Stimulated activated CD8-positive, alpha-beta memory T cell treated with anti-CD3 and anti-CD28 coated beads, Interleukin-7, amount 100 ng/mL, for 1 hour (primary cell): ENCODE data around the gene HOXD9.

Experiments used
- DNase-seq, 2 donors: peaks; one replicate each; pipeline ENCODE4 v3.0.0-alpha.2; 2020; ENCODE audit warnings: low read depth in 2 of 2

Gene HOXD9

GRCh38 chr2:176110415-176111308 is 11.9 kb upstream of the HOXD9 start:
- no peak for DNase-seq

DNA sequence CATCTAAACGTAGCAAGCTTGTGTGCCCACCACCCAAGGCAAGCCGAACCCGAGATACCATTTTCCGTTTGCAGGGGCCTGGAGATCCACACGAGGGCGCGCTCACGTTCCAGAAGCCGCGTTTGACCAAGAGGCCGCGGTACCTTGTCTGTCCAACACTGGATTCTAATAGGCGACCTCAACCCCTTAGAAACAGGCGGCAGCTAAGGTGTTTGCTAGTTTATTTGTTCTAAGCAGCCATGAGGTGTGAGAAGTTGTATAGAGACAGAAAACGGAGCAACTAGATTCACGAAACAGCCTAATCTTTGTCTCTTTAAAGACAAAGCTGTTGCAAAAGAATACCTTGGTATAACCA is 11.2 kb upstream of the HOXD9 start:
- no peak for DNase-seq

DNA sequence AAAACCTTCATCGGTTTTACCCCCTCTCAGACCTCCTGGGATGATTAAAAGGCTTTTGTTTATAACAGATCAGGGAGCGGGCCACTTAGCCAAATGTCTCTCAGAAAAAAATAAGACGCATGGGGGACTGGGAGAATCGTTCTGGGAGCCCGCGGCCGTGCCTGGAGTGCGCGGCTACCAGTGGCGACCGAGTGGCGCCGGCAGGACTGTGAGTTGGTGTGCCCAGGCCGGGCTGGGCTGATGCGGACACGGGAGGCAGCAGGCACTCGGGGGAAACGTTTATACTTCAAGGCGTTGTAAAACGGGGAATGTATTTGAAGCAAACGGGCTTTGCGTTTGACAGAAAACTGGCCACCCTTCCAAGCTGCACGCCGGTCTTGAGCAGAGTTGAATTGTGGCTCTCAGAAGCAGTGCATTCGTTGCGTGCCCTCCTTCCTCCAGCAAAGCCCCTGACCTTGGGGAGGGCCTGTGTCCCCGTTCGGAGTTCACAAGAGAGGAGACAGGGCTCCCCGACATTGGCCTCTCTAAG is 10.6 kb upstream of the HOXD9 start:
- DNase-seq = no peak

DNA sequence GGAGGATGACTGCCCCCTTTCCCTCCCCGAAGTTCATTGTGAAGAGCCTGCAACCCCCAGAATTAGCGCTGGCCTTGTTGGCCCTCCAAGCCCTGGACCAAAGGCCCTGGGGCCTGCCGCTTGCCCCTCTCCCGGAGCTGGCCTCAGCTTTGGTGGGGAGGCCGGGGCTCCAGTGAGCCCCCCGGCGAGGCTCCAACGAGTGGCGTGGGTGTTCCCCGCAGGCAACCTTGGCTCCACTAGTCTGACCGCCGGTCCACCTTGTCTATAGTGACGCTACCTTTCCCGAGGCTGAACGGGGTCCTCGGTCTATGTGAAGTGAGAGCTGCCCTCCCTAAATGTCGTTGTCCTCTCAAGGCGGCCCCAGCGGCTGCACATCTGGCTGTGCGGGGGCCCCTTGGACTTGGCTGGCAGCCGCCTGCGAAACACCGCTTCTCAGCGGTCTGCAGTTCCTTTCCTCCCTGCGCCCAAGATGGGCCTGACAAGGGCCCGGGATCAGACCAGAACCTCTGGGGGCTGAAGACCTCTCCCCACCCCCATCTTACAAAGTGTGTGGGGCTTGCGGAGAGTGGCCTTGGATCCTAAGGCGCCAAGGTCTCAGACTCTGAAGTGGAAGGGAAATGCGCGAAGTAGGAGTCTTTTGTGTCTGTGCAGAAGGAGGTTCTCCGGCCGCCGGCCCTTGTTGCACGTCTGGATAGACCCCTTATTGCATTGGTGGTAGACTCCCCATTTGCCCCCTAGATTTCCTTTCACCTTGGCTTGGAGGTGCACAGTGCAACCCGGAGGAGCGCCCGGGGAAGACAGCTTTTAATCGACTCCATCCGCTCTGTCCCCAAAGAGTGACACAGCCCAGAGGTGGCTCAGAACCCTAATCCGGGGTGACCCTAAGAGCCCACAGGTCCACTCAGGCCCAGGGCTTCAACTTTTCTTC is 9.9 kb upstream of the HOXD9 start:
- DNase-seq = no peak

GRCh38 chr2:176114120-176114929 is 8.2 kb upstream of the HOXD9 start:
- no peak for DNase-seq

DNA sequence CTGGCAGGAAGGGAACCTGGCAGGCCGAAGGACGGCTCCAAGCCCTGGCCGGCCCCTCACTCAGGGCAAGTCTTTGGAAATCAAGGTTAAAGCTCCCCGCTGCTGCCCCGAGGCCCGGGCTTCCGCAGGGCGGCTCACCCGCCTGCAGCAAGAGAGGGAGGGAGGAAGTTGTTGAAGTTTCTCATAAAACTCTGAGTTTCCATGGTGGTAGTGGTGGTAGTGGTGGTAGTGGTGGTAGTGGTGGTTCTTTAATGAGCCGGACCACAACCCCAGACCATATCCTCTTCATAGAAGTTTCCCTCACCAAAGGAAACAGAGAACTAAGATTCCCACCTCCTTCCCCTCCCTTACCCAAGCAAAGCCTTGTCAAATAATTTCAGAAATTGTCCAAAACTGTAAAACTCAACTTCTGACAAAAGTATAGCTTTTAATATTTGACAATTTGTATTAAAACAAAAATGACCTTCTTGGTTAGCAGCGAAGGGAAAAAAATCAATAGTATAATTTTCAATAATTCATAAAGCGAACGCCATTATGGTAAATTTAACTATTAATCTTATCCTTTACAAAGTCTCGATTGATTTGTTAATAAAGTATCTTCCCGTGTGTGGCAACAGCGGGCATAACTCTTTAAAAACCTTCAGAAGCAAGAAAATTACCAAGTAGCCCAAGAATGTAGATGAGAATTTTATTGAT is 7.4 kb upstream of the HOXD9 start:
- DNase-seq = no peak

GRCh38 chr2:176115883-176116813 is 6.4 kb upstream of the HOXD9 start, which contains the start of gene HOXD10:
Gene HOXD10 (plus strand): TSS chr2:176116778. CDS start chr2:176116834, 56 bp downstream.
- DNase-seq = no peak

GRCh38 chr2:176117162-176117822 is 5.2 kb upstream of the HOXD9 start:
- no peak for DNase-seq

DNA sequence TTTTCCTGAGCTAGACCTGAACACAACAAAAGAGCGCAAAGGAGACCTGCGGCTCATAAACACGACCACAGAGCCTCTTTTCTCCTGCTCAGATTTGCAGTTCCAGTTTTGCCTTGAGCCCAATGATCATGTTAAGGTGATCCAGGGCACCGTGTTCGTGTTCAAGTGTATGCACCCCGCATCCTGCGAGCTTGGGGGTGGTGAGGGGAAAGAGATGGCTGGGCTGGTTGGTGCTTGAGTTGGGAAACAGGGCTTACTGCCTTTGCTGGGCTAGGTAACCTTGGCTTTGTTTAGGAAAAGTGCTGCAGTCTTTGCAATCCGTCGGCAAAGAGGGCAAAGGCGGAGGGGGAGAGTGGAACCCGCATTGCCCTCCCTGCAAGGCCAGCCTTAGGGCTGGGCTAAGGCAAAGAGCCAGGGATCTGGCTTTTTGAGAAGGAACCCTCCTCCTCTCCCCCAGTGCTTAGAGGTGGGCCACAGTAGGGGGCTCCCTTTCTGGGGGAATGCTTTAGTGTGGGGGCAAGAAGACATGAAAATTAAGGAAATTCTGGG is 4.6 kb upstream of the HOXD9 start:
- no peak for DNase-seq

- DNase-seq = no peak
Measured at GRCh38 chr2:176118601-176119339, 3.7 kb upstream of the HOXD9 start.

DNA sequence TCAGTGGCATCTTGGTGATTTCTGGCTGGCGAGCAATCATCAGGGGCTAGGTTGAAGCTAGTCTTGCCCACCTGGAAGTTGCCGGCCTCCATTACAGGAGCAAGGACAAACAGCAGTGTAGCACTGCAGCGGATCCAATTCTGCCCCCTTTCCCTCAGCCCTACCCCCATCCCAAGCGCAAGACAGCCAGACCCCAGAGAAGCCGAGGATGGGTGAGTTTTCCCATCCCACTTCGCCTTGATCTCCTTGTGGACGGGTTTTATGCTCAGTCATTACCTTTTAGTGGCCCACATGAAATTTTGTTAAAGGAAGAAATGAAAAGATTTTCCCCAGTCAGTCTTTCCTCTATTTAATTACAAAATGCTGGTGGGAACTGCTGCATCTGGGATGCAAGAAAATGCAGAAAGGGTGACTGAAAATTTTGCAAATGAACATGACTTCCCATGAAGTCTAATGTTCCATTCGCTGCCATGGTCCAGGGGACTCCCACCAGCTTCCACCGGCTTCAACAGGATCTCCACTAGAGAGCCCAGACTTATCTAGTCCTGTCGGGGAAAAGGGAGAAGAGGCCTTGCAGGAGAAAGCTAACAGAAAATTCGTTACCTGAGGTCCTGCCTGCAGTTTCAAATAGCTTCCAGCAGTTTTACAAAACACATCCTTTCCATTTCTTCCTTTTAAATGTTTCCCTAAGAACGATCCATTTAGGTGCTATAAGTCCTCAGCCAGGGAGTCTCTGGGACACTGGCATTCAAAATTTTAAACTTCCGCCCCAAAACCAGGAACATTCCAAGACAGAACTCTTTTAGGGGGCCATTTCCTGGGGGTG is 1.9 kb upstream of the HOXD9 start:
- no peak for DNase-seq

GRCh38 chr2:176121190-176122051 is 1.1 kb upstream of the HOXD9 start:
- no peak for DNase-seq

GRCh38 chr2:176122052-176122682 is 352 bp upstream of the HOXD9 start:
- DNase-seq = no peak

- DNase-seq = no peak
Measured at GRCh38 chr2:176123411-176124109, 1.0 kb downstream of the HOXD9 start.
